DMS79 treated with DMSO at 0.1 percent for 48 hours (cell line): ENCODE measurements around the gene DLGAP1.

Experiments used
- DNase-seq: peaks from one replicate; lab custom pipeline; 2025; lab: John Stamatoyannopoulos, UW

The DLGAP1 gene

DNA sequence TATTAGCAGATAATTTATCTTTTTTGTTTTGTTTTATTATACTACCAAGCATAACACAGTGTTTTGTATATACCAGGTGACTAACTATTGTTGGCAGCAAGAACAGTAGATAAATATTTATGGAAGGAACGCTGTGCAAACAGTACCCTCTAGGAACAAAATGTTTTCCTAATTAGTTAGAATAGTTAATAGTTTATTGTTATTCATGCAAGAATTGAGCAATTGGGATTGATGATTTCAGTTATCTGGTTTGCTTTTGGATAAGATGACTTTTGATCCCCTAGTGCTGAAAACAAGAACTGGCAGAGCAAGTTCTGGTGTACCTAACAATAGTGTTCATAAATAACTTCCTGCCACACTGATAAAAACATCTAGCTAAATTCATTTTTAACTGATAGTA lies 681.8 kb downstream of the DLGAP1 start:
- no peak for DNase-seq

DNA sequence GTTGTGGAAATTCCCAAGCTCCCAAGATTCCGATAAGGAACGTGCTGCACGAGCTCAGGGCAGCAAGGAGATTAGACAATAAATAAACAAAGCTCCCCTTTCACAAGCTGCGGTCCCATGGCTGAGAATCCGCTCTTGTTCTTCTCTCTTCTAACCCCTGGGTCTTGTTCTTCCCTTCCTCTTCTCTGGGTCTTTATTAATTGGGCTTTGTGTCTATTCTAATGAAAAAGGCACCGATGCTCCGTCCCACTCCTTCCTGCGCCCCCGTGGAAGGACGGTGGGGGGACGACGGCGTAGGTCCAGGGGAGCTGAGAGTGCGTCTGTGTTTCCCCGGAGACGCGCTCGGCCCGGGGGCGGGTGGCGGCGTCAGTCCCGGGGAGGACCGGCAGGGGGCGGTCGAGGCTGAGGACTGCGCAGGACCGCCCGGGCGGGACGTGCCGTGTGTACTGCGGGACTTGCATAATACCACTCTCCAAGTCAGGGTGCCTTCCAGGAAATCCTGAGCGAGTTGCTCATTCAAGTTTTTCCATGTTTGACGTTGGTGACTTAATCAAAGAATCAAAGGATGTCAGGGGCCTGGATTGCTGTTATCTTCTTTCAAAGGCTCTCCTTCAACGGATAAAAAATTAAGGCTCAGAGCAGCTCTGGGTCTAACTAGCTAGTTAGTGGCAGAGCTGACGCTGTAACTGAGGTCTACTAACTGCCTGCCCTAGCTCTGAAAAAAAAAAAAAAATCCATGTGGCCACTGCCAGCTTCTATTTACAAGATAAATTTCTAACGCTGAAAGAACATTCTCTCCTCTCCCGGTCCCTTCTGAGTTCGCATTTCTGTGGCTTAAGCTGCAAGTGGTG lies 683.8 kb downstream of the DLGAP1 start:
- DNase-seq: no peak

DNA sequence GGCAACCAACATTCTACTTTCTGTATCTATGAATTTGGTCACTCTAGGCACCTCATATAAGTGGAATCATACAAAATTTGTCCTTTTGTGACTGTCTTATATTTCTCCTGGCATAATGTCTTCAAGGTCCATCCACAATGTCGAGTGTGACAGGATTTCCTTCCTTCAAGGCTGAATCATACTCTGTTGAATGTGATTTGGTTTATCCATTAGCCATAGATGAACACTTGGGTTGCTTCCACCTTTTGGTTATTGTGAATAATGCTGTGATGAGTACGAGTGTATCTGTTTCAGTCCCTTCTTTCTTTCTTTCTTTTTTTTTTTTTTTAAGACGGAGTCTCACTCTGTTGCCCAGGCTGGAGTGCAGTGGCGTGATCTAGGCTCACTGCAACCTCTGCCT lies 693.8 kb downstream of the DLGAP1 start:
- no peak for DNase-seq

DNA sequence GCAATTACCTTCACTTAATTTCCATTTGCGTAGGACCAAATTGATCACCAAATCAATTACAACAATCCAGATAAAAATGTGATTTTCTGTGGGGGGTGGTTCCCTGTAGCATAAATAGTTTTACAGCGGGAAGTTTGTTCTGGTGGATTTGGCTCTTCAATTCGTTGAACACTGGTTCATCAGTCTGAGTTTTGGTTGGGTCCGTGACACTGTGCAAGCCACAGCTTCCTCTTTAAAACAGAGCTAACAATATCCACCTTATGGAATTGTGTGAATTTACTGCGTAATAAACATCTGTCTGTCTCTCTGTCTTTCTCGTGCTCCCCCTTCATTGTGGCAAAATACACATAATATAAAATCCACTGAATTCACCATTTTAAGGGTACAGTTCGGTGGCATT lies 694.4 kb downstream of the DLGAP1 start:
- no peak for DNase-seq

DNA sequence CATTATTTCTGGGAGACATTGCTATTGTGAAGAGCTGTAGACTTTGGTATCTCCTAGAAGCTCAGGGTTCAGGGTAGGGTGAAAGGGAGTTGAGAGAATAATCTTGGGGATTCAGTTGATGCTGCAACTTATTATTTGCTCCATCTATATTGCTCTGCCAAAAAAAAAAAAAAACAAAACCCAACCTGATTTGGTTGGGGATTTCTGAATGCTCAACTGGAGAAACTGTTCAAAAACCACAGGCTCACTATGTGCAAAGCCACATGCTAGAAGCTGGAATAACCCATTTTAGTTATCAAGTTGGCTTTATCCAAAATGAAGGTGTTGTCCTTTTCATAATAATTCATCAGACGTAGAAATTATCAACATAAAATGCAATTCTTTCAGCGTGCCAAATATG lies 696.0 kb downstream of the DLGAP1 start:
- DNase-seq: no peak

DNA sequence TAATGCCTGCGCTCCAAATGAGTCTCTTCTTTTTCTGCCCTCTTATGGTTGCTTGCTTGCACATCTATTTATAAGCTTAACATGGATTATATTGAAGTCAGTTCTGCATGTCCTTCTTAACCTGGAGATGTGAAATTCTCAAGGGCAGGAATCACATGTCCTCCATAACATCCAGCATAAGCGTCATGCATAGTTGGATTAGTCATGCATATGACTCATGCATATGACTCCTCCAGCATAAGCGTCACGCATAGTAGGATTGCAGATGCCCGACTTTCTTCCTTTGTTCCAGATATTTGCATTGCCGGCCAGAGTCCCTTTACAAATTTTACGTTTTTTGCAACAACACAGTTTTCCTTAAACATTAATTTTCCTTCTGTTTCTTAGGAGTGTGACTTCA lies 696.6 kb downstream of the DLGAP1 start:
- no peak for DNase-seq

DNA sequence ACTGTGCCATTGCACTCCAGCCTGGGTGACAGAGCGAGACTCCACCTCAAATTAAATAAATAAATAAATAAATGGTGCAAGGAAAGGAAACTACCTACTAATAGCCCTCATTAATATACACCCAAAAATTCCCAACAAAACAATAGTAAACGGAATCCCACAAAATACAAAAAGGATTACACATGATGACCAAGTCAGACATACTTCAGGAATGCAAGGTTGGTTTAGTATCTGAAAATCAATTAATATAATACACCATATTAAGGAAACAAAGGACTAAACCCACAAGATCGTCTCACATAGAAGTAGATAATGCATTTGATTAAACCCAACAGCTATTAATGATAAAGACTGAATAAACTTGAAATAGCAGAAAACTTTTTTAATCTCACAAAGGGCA lies 697.7 kb downstream of the DLGAP1 start:
- DNase-seq: no peak

DNA sequence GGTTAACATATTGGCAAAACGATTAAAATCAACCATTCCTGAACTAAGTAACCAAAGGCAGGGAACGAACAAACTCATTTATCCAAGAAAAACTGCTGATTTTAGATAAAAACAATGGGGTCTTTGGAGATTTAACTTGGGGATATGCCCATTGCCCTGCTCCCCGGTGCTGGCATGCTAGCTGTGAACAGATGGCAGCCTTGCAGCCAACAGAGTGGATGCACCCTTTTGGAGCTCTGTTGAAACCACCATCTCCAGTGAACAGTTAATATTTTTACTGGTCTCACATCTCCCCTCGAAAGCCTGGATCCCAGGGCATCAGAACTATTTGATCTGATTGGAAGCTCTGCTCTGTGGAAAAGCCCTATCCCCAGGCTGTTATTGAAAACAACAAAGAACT lies 702.0 kb downstream of the DLGAP1 start:
- no peak for DNase-seq

DNA sequence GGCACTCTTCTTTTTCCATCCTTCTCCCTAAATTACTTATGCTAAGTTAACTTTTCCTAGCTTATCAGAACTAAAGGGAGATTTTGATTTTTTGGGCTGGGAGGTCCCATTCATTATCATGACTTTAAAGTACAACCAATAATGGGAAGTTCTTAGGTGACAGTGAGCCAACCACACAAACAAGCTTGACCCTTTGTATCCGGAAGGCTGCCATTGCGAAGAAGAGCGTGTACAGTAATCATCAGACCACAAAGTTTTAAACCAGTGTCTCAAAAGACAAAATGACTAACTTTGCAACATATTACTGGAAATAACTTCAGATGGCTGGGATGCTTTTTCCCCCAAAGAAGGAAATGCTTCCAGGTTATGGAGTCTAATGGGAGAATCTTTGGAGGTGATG lies 707.0 kb downstream of the DLGAP1 start:
- no peak for DNase-seq

DNA sequence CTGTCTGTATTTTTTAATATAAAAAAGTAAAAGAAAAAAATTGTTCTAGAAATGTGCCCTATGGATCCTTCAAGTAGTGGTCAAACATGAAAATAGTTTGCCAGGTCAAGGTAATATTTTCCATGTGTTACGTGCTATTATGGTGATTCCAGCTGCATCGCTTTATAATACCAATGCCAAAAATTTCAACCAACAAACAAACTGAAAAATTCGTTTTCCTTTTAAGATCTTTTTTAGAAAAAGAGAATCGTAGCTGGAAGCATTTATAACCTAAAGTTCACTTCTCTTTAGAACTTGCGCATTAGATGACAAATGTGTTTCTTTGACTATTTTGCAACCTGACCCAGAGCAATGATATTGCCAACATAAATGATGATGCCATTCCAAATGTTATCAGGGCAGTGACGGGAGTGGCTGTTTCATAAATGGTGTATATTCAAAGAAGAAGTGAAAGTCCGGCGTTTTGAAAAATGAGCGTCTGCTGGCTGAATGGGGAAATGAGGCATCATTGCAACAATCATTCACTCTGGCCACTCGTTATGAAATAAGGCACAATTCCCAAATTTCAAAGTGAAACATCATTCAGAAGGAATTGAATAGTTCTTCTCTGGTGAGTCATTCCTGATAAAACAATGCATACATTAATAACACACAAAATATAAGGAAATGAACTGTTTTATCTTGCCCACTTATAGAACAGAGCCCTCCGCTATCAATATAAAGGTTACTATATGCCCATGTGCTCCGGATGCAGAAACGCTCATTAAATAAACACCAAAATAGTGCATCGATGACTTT lies 707.7 kb downstream of the DLGAP1 start:
- DNase-seq: no peak

DNA sequence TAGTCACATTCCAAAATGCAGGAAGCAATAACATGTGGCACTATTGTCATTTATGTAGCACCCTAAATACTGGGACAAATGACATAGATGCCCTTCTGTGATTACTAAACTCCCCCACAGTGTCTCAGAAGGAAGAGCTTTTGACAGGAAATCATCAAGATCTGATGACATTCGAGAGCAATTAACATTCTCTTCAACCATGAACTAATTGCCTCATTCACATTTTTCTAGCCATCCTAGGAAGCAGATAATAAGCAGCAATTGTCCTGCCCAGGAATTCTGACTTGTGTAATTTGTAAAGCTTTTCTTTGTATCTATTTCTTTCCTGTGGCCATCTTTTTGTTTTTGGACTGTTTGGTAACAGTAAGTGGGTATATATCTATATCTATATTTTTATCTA lies 712.6 kb downstream of the DLGAP1 start:
- DNase-seq: no peak

DNA sequence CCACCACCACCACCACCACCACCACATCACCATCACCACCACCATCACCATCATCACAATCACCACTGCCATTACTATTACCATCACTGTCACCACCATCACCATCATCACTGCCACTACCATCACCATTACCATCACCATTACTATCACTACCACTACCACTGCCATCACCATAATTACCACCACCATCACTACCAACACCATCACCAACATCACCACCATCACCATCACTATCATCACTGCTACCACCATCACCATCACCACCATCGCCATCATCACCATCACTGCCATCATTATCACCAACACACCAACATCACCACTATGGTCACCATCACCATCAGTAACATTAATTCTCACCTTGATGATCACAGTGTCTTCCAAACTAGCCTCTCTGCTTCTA lies 713.8 kb downstream of the DLGAP1 start:
- no peak for DNase-seq

DNA sequence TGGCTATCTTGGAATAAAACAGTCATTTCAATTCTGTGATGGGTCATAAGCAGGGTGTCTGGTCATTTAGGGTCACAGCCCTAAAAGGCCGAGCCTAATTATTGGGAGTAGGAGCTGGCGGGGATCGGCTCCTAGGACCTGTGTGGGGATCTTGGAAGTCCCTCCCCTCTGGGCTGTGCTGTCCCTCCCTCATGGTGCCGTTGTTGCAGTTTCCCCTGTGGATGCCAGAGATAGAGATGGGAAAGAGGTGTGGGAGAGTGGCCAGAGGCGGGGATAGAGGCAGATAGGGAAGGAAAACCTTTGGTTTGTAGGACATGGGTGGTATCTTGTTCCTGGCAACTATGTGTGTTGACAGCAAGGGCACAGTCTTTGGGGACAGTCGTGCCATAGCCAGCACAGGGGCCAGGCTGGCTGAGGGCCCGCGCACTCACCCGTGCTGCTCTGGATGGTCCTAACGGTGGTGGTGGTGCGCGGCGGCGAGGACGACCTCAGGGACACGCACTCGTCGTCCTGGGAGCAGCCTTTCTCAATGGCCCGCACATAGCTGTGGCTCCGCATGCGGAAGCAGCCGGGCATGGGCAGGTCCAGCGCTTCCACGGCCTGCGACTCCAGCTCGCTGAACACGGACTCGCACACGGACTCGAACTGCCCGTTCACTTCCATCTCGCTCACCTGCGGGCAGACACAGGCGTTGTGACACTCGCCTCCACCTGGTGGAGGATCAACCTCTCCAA lies 726.2 kb downstream of the DLGAP1 start:
- DNase-seq: no peak

DNA sequence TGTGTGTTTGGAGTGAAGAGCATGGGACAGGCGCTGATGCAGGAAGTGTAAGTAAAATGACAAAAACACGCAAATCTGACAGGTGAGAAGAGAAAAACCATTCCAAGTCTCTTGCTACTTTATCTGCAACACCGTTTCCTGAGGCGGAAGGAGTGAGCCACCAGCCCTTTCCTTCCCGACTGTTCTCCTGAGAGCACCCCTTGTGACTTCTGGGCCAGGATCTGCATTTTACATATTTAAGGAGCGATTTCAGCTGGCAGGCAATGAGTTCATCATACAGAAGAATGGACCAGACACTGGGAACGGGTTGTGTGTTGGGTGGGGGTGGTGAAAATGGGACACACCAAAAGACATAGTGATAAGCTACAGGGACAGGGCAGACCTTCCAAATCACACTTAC lies 727.8 kb downstream of the DLGAP1 start:
- DNase-seq: no peak

DNA sequence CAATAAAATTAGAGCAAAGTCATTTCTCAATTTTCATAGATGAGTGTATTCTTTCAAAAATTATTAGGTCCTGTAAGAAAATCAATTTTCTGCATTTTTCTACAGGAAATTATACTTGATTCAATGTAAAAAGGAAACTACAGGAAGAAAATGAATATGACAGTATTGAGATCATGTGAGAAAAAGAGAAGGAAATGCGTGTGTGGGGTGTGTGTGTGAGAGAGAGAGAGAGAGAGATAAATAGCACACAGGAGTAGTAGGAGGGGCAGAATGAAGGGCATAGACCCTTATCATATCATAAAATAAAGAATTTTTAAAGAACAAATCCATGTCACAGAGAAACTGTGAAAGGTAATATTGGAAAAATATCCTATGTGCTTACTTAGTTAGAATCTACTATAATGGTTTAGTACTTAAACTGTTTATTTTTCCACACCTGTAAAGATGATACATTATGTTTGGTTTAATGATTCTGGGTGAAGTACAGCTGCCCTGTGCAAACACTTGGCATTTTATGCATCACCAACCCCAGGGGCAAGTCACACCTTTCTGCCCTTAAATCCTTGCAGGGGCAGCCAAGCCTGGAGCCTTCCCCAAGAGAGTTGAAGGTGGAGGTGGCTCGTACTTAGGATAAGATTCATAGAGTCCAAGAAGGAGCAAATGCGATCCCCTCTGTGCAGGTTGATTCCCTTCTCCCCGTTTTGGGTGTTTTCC lies 728.7 kb downstream of the DLGAP1 start:
- DNase-seq: peak; percentile 95

DNA sequence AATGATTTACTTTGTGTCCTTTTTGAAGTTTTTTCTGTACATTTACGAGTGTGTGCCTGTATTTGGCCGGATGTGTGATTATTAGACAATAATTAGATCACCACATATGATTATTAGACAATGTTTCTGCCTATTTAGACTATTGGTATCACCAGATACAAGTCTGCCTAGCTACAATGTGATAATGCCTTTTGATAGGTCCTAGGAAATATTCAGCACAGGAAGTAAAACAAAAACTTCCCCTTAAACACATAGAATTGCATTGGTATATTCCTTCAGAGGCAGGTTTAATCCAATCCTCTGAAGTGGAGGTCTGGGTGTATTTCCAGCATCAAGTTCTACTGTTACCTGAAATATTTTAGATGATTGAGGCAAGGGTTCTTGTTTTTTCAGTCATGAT lies 730.0 kb downstream of the DLGAP1 start:
- DNase-seq: peak; percentile 35

DNA sequence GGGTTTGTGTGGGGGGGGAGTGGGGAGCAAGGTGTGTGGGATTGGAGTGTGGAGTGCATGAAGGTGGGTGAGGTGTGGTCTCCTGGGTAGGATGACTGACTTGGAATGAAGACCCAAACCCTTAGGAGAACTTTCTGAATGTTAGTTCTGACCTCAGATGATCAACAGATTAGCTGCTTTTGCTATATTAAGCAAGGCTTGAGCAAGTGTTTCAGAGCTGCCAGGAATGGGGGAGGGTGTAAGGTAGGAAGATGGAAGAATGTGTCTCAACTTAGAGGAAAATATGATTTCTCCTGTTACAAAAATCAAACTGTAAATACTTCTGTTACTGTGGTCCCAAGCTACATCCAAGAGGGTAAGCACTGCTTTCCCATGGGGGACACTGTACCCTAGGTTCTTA lies 731.6 kb downstream of the DLGAP1 start:
- DNase-seq: peak; percentile 57

DNA sequence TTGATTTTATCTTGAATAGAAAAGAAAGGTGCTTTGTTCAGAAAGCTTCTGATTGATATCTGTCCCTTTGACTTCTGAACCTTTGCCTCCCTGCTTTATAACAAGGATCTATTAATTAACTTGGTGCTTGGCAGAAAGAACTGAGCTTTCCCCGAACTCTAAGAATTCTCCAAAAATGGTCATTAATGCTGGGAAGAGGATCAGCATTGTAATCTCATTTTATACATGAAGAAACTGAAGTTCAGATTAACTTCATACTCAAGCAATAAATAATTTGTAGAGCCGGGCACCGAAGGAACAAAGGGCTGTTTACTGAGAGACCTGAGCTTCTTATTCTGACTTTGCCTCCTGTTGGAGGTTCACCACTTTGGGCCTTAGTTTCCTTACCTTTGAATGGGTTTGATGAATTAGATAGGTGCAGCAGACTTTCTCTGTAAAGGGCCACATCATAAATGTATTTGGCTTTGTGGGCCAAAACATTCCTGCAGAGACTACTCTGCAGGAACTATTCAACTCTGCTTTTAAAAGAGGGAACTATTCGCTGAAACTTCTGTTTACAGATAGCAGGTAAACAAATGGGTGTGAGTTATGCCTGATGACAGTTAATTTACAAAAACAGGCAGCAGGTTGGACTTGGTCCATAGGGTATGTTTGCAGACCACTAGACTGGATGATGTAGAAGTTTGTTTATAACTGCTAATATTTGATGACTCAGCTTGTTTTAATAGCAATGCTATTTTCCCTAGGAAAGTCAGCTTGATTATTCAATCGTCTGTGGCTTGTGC lies 732.3 kb downstream of the DLGAP1 start:
- peak; percentile 90 for DNase-seq

DNA sequence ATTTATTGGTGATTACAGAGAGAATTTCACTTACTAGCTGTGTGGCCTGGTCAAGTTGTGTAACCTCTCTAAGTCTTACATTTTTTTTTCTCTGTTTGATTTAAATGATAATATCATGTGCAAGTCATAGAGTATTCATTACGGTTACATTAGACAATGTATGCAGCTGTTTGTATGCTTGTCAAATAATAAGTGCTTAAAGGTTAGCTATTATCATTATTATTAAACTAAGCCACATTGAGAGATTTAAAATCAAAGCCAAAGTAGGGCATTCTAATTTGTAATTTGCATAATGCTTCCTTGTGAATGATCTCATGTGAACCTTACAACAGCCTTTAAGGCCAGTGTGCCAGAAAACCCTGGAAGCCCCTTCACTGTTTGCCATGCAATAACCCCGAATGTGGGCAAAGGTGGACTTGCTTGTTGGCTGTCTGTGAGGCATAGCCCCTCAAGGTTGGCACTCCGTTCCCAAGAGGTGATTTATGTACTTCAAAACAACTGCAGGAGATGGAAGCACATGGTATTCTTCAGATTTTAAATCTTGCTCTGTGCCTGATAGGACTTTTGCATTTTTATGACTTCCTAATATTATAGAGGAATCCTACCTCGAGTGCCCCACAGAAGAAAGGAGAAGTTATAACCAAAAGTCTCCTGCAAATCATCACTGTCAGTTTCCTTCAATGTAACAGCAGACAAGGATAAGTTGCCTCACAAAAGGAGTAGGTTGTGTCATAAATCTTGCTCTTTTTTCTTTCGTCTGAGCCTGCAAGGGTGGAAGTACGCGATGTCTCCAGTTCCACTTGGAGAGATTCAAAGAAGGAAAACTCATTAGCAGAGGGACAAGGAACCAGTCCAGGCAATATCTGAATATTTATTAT lies 733.1 kb downstream of the DLGAP1 start:
- peak; percentile 96 for DNase-seq

DNA sequence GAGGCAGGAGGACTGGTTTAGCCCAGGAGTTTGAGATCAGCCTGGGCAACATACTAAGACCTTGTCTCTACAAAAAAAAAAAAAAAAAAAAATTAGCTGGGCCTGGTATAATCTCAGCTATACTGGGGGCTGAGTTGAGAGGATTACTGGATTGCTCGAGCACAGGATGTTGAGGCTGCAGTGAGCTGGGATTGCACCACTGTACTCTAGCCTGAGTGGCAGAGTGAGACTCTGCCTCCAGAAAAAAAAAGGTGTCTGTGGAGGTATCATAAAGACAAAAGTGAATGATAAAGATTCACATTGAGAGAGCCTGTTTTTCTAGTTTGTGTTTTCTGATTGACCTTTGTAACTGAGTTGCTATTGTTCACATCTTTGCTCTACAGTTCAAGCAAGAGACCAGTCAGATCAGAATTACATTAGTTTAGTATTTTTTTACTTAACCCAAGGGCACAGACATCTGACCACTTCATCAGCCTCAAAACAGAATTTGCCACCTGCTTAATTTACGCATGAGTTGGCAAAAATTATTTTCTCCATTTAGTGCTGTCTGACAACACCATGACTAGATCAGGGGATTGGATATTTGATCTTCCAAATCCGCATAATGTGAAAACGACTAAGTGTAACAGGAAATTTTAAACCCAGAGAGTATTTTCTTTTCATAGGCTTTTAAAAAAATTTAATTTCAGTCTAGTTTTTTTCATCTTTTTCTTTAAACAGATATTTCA lies 734.1 kb downstream of the DLGAP1 start:
- DNase-seq: peak; percentile 94
